HFFc6 (cell line): ENCODE measurements around the gene RASSF5. TPM values are rescaled to one million over a fixed set of nuclear protein-coding genes. Genes with fewer than 3 reads are reported as not detected.

Experiments
- DNase-seq: peaks from one replicate; pipeline ENCODE4 v3.0.0-alpha.2; 2018
- H3K27ac Mint-ChIP-seq: 2 replicates; pipeline ENCODE4 v1.8.0; 2020; ENCODE audit warnings: mild to moderate bottlenecking, mixed read lengths
- H3K27me3 Mint-ChIP-seq: 2 replicates; pipeline ENCODE4 v1.8.0; 2021; ENCODE audit warnings: mild to moderate bottlenecking, moderate library complexity, mixed read lengths; ENCODE audit not compliant: insufficient read depth
- H3K36me3 Mint-ChIP-seq: 2 replicates; pipeline ENCODE4 v1.8.0; 2021; ENCODE audit warnings: low read depth, mixed read lengths
- H3K4me1 Mint-ChIP-seq: 2 replicates; pipeline ENCODE4 v1.8.0; 2020; ENCODE audit warnings: low read depth, mixed read lengths
- H3K4me3 Mint-ChIP-seq: 2 replicates; pipeline ENCODE4 v1.8.0; 2020; ENCODE audit warnings: mild to moderate bottlenecking, moderate library complexity, mixed read lengths
- H3K9me3 Mint-ChIP-seq: 2 replicates; pipeline ENCODE4 v1.8.0; 2020; ENCODE audit warnings: mild to moderate bottlenecking, mixed read lengths
- CTCF ChIP-seq: fragments of 200-600 bp; sonication (generic); IDR thresholded peaks from 2 replicates; pipeline ENCODE4 v1.5.0; 2021; ENCODE audit warnings: antibody characterized with exemption, mild to moderate bottlenecking
- total RNA-seq, 6 experiments: library from RNA; stranded (reverse); fragmentation: NEBNext Ultra II Directional; extraction: Animal tissue kit (Norgen Biotek cat#: 25700); gene quantifications; 2 replicates in 1 of 6; 3 replicates in 5 of 6; pipeline ENCODE4 v1.2.3, GENCODE V29; 2021

Gene RASSF5
- total RNA-seq, 6 experiments from 2014 or later: 0.52 to 1.1 (median 0.82) TPM

DNA sequence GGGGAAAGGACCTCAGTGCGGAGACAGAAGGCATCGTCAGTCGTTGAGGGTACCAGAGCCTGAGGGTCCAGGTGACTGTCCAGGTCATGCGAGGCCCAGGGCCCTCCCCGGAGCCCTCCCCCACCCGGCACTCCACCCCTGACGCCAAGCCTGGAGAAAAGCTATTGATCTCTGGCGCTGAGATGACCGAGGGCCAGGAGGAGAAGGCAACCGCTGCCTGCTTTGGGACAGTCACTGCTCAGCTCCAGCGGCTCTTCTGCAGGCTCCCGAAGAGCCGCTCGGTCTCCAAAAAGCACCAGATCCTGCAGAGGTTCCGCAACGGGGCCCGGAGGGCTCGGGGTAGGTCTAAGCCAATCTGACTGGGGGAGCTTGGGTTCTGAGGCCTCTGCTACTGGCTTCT is 10.9 kb downstream of the RASSF5 start:
- no peak for TF ChIP-seq CTCF
- DNase-seq: no peak
- Mint-ChIP-seq H3K27ac (no peak overlapping the region), H3K27me3 (peaks cover 9% of the 10 kb centered on the region; the same call in 1 of the 2 replicates), H3K36me3 (no peaks in the 10 kb centered on the region), H3K4me3 (no peak overlapping the region), H3K9me3 (no peaks in the 10 kb centered on the region), H3K4me1 (peaks cover 29% of the 10 kb centered on the region)

- no peaks in the 10 kb centered on the region for H3K36me3 Mint-ChIP-seq
- H3K9me3 Mint-ChIP-seq: no peaks in the 10 kb centered on the region
- H3K27me3 Mint-ChIP-seq: peaks cover 9% of the 10 kb centered on the region; the same call in 1 of the 2 replicates
- no peak overlapping the region for H3K4me3 Mint-ChIP-seq
- no peak for TF ChIP-seq CTCF
- no peak overlapping the region for H3K27ac Mint-ChIP-seq
- H3K4me1 Mint-ChIP-seq: peaks cover 24% of the 10 kb centered on the region
- DNase-seq: no peak
Measured at GRCh38 chr1:206518743-206519142, 11.4 kb downstream of the RASSF5 start.

DNA sequence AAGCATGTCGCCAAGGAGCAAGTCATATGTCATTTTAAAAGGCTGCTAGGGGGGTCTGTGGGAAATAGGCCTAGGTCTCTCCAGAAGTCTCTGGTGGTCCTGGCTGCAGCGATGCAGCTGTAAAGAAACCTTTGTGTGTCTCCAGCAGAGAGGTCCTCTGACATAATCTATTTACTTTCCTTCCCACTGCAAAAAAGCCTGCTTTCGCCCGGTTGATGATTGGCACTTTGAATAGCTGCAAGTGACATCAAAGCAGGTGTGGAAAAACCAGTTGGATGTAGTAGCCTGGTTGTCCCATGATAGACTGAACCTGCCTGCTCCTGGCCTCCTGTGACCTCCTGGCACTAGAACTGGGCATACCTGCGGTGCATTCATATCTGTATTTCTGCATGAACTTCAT is 13.8 kb downstream of the RASSF5 start:
- Mint-ChIP-seq H3K4me3 (no peak overlapping the region), H3K27me3 (peaks cover 10% of the 10 kb centered on the region; the same call in 1 of the 2 replicates), H3K4me1 (peaks cover 3% of the 10 kb centered on the region), H3K9me3 (no peaks in the 10 kb centered on the region), H3K27ac (no peak overlapping the region), H3K36me3 (no peaks in the 10 kb centered on the region)
- no peak for DNase-seq
- TF ChIP-seq CTCF: no peak

- DNase-seq: no peak
- no peak for TF ChIP-seq CTCF
- H3K27ac Mint-ChIP-seq: no peak overlapping the region
- no peaks in the 10 kb centered on the region for H3K36me3 Mint-ChIP-seq
- no peaks in the 10 kb centered on the region for H3K4me1 Mint-ChIP-seq
- H3K4me3 Mint-ChIP-seq: no peak overlapping the region
- no peaks in the 10 kb centered on the region for H3K9me3 Mint-ChIP-seq
- H3K27me3 Mint-ChIP-seq: peaks cover 10% of the 10 kb centered on the region; the same call in 1 of the 2 replicates
Measured at GRCh38 chr1:206521694-206522402, 14.5 kb downstream of the RASSF5 start.

- no peak for DNase-seq
- Mint-ChIP-seq H3K4me3 (no peak overlapping the region), H3K27ac (no peak overlapping the region; the same call in 1 of the 2 replicates), H3K27me3 (peaks cover 9% of the 10 kb centered on the region), H3K4me1 (no peaks in the 10 kb centered on the region), H3K36me3 (no peaks in the 10 kb centered on the region), H3K9me3 (no peaks in the 10 kb centered on the region)
- TF ChIP-seq CTCF: no peak; the same call in 1 of the 2 replicates
Measured at GRCh38 chr1:206524739-206525364, 17.5 kb downstream of the RASSF5 start.
